GM12878 (cell line): ENCODE results near the gene MTIF2. TPM values are rescaled to one million over a fixed set of nuclear protein-coding genes. Genes with fewer than 3 reads are reported as not detected.

Experiments
- DPF2 ChIP-seq: fragments of 450-650 bp; IDR thresholded peaks from 2 replicates; pipeline ENCODE4 v1.6.1; 2017; ENCODE audit warnings: mild to moderate bottlenecking
- EZH2 ChIP-seq: IDR thresholded peaks from 2 replicates; pipeline ENCODE4 v1.6.1; 2012; ENCODE audit warnings: low read depth, mild to moderate bottlenecking, control low read depth, inconsistent platforms, low read length, borderline replicate concordance; ENCODE audit not compliant: control insufficient read depth
- FOXK2 ChIP-seq: fragments of 450-650 bp; IDR thresholded peaks from 2 replicates; pipeline ENCODE4 v1.6.1; 2017; ENCODE audit warnings: mild to moderate bottlenecking, moderate library complexity
- GATAD2B ChIP-seq: fragments of 450-650 bp; conservative IDR thresholded peaks from 2 replicates; pipeline ENCODE4 v1.6.1; 2017; ENCODE audit warnings: low read depth, mild to moderate bottlenecking, moderate library complexity
- IRF4 ChIP-seq: IDR thresholded peaks from 2 replicates; pipeline ENCODE4 v1.6.1; 2011; ENCODE audit warnings: low read depth, low read length
- MXI1 ChIP-seq: fragments of 150-350 bp; IDR thresholded peaks from 2 replicates; pipeline ENCODE4 v1.6.1; 2011; ENCODE audit warnings: low read depth, mild to moderate bottlenecking, inconsistent platforms, low read length, improper control_type of control experiment
- MYC ChIP-seq: IDR thresholded peaks from 2 replicates; pipeline ENCODE4 v1.6.1; 2011; ENCODE audit warnings: mild to moderate bottlenecking, low read length, moderate library complexity, inconsistent platforms; ENCODE audit not compliant: insufficient read depth, insufficient replicate concordance, insufficient read length, severe bottlenecking
- NFXL1 ChIP-seq: fragments of 450-650 bp; IDR thresholded peaks from 2 replicates; pipeline ENCODE4 v1.6.1; 2017; ENCODE audit warnings: antibody characterized with exemption, mild to moderate bottlenecking, borderline replicate concordance
- PBX3 ChIP-seq: IDR thresholded peaks from 2 replicates; pipeline ENCODE4 v1.6.1; 2011; ENCODE audit warnings: mild to moderate bottlenecking, low read depth, low read length, moderate library complexity; ENCODE audit not compliant: insufficient replicate concordance
- POU2F2 ChIP-seq: IDR thresholded peaks from 3 replicates; pipeline ENCODE4 v1.6.1; 2011; ENCODE audit warnings: low read depth, mild to moderate bottlenecking, low read length, borderline replicate concordance
- RELA ChIP-seq: fragments of 450-650 bp; IDR thresholded peaks from 2 replicates; pipeline ENCODE4 v1.8.0; 2014; ENCODE audit warnings: borderline replicate concordance; ENCODE audit not compliant: partially characterized antibody
- SIN3A ChIP-seq: IDR thresholded peaks from 2 replicates; pipeline ENCODE4 v1.6.1; 2012; ENCODE audit warnings: low read depth, low read length, improper control_type of control experiment
- SMARCA5 ChIP-seq: fragments of 450-650 bp; IDR thresholded peaks from 2 replicates; pipeline ENCODE4 v1.6.1; 2017; ENCODE audit warnings: mild to moderate bottlenecking
- YY1 ChIP-seq: IDR thresholded peaks from 2 replicates; pipeline ENCODE4 v1.6.1; 2011; ENCODE audit warnings: low read depth, mild to moderate bottlenecking, low read length
- polyA plus RNA-seq, 11 experiments: library from polyadenylated mRNA; depleted of rRNA in 4 of 11; unstranded in 6 of 11; stranded (reverse) in 5 of 11; fragments of >200 nt; fragmentation: Nextera tagmentation in 4 of 11; fragmentation: Illumina TruSeq in 1 of 11; extraction: Ambion mirVana in 4 of 11; extraction: Trizol in 1 of 11; gene quantifications; 1 replicate in 1 of 11; 2 replicates in 10 of 11; pipeline versions ENCODE4 v1.2.1 to v1.2.3, GENCODE V29; 2011 to 2016; ENCODE audit warnings: inconsistent platforms in 2 of 11, missing spikeins in 2 of 11, low read depth in 1 of 11
- total RNA-seq, 4 experiments: library from RNA; depleted of rRNA in 3 of 4; stranded (reverse); fragments of >200 nt in 3 of 4; fragmentation: Illumina TruSeq in 1 of 4; extraction: Trizol in 1 of 4; gene quantifications; 2 replicates each; pipeline versions ENCODE4 v1.2.1 to v1.2.3, GENCODE V29; 2013 to 2021
- TF ChIP-seq, protein P1 (sequence below): fragments of 450-650 bp; IDR thresholded peaks from 2 replicates; pipeline ENCODE4 v1.6.1; 2016; ENCODE audit warnings: mild to moderate bottlenecking
- TF ChIP-seq, protein P2 (sequence below): fragments of 450-650 bp; IDR thresholded peaks from 2 replicates; pipeline ENCODE4 v1.6.1; 2017; ENCODE audit warnings: mild to moderate bottlenecking, moderate library complexity
- TF ChIP-seq, protein P3 (sequence below): IDR thresholded peaks from 2 replicates; pipeline ENCODE4 v1.6.1; 2011; ENCODE audit warnings: borderline replicate concordance, low read depth, mild to moderate bottlenecking, moderate library complexity, mixed read lengths, low read length; ENCODE audit not compliant: insufficient read depth; ENCODE audit errors: extremely low read length
- TF ChIP-seq, protein P4 (sequence below): fragments of 150-350 bp; IDR thresholded peaks from 2 replicates; pipeline ENCODE4 v1.6.1; 2016; ENCODE audit warnings: low read depth, low read length

The MTIF2 gene
- total and polyA plus RNA-seq, 10 of the 15 experiments (the other 5 are each of a cell fraction or from before 2014, with no cell fraction given), result 26.4 to 63.7 (median 40.0) TPM

GRCh38 chr2:55232863-55233657, 36.0 kb downstream of the MTIF2 start (continued):
- TF ChIP-seq MYC (peak; percentile 39), YY1 (no peak), DPF2 (0 out of 2 replicates have a peak, but pooled peaks have one; percentile 35), SIN3A (peak; percentile 26; the same call in 1 of the 2 replicates), PBX3 (no peak), FOXK2 (no peak), NFXL1 (no peak), POU2F2 (peak; percentile 38; the same call in 1 of the 3 replicates), SMARCA5 (peak; percentile 11; the same call in 1 of the 2 replicates), GATAD2B (0 out of 2 replicates have a peak, but pooled peaks have one; percentile 65), RELA (peak; percentile 35), EZH2 (no peak), MXI1 (peak; percentile 73), IRF4 (no peak)
- TF ChIP-seq, protein P1, sequence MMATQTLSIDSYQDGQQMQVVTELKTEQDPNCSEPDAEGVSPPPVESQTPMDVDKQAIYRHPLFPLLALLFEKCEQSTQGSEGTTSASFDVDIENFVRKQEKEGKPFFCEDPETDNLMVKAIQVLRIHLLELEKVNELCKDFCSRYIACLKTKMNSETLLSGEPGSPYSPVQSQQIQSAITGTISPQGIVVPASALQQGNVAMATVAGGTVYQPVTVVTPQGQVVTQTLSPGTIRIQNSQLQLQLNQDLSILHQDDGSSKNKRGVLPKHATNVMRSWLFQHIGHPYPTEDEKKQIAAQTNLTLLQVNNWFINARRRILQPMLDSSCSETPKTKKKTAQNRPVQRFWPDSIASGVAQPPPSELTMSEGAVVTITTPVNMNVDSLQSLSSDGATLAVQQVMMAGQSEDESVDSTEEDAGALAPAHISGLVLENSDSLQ, result 0 out of 2 replicates have a peak, but pooled peaks have one; percentile 5
- TF ChIP-seq, protein P2, sequence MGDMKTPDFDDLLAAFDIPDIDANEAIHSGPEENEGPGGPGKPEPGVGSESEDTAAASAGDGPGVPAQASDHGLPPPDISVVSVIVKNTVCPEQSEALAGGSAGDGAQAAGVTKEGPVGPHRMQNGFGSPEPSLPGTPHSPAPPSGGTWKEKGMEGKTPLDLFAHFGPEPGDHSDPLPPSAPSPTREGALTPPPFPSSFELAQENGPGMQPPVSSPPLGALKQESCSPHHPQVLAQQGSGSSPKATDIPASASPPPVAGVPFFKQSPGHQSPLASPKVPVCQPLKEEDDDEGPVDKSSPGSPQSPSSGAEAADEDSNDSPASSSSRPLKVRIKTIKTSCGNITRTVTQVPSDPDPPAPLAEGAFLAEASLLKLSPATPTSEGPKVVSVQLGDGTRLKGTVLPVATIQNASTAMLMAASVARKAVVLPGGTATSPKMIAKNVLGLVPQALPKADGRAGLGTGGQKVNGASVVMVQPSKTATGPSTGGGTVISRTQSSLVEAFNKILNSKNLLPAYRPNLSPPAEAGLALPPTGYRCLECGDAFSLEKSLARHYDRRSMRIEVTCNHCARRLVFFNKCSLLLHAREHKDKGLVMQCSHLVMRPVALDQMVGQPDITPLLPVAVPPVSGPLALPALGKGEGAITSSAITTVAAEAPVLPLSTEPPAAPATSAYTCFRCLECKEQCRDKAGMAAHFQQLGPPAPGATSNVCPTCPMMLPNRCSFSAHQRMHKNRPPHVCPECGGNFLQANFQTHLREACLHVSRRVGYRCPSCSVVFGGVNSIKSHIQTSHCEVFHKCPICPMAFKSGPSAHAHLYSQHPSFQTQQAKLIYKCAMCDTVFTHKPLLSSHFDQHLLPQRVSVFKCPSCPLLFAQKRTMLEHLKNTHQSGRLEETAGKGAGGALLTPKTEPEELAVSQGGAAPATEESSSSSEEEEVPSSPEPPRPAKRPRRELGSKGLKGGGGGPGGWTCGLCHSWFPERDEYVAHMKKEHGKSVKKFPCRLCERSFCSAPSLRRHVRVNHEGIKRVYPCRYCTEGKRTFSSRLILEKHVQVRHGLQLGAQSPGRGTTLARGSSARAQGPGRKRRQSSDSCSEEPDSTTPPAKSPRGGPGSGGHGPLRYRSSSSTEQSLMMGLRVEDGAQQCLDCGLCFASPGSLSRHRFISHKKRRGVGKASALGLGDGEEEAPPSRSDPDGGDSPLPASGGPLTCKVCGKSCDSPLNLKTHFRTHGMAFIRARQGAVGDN, result no peak
- TF ChIP-seq, protein P3, sequence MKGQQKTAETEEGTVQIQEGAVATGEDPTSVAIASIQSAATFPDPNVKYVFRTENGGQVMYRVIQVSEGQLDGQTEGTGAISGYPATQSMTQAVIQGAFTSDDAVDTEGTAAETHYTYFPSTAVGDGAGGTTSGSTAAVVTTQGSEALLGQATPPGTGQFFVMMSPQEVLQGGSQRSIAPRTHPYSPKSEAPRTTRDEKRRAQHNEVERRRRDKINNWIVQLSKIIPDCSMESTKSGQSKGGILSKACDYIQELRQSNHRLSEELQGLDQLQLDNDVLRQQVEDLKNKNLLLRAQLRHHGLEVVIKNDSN, result peak; percentile 26
- TF ChIP-seq, protein P4, sequence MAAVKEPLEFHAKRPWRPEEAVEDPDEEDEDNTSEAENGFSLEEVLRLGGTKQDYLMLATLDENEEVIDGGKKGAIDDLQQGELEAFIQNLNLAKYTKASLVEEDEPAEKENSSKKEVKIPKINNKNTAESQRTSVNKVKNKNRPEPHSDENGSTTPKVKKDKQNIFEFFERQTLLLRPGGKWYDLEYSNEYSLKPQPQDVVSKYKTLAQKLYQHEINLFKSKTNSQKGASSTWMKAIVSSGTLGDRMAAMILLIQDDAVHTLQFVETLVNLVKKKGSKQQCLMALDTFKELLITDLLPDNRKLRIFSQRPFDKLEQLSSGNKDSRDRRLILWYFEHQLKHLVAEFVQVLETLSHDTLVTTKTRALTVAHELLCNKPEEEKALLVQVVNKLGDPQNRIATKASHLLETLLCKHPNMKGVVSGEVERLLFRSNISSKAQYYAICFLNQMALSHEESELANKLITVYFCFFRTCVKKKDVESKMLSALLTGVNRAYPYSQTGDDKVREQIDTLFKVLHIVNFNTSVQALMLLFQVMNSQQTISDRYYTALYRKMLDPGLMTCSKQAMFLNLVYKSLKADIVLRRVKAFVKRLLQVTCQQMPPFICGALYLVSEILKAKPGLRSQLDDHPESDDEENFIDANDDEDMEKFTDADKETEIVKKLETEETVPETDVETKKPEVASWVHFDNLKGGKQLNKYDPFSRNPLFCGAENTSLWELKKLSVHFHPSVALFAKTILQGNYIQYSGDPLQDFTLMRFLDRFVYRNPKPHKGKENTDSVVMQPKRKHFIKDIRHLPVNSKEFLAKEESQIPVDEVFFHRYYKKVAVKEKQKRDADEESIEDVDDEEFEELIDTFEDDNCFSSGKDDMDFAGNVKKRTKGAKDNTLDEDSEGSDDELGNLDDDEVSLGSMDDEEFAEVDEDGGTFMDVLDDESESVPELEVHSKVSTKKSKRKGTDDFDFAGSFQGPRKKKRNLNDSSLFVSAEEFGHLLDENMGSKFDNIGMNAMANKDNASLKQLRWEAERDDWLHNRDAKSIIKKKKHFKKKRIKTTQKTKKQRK, result no peak
